Measurements from ENCODE around the gene BCL2A1. TPM values are rescaled to one million over a fixed set of nuclear protein-coding genes. Genes with fewer than 3 reads are reported as not detected.
"Not testable (repeated sequence)": the region's sequence is repeated elsewhere in the genome, so short reads cannot be mapped to it uniquely, and the experiment has no call there.

BCL2A1 gene
- total RNA-seq, 4 donors from 2014 or later: 3.8 to 21.5 TPM; not detected in 2

DNA sequence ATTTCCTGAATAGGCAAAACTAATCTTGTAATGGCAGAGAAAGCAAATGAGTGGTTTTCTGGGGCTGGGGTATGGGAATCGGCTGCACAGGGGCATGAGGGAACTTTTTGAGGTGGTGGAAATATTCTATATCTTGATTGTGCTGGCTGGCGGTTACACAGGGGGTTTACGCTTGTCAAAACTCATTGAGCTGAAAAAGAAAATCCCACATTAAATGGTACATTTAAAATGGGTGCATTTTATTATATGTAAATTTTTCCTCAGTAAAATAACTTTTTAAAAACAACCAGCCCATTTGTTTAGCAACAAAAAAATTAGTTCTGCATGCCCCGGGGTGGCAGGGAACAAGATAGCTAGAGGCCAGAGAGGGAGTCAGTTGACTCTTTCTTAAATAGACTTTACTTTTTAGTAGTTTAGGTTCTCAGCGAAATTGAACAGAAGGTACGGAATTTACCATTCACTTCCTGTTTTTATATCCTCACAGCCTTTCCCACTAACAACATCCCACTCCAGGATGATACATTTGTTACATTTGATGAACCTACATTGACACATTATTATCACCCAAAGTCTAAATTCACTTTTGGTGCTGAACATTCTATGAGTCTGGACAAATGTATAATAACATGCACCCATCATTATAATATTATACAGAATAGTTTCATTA, 41.2 kb upstream of the BCL2A1 start:
- TF ChIP-seq, protein P1, sequence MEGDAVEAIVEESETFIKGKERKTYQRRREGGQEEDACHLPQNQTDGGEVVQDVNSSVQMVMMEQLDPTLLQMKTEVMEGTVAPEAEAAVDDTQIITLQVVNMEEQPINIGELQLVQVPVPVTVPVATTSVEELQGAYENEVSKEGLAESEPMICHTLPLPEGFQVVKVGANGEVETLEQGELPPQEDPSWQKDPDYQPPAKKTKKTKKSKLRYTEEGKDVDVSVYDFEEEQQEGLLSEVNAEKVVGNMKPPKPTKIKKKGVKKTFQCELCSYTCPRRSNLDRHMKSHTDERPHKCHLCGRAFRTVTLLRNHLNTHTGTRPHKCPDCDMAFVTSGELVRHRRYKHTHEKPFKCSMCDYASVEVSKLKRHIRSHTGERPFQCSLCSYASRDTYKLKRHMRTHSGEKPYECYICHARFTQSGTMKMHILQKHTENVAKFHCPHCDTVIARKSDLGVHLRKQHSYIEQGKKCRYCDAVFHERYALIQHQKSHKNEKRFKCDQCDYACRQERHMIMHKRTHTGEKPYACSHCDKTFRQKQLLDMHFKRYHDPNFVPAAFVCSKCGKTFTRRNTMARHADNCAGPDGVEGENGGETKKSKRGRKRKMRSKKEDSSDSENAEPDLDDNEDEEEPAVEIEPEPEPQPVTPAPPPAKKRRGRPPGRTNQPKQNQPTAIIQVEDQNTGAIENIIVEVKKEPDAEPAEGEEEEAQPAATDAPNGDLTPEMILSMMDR (IDR thresholded peaks at IDR 0.05): no peak
- no peak for TF ChIP-seq POLR2A (IDR thresholded peaks at IDR 0.05)
- no peaks in the 10 kb centered on the region for H3K36me3 ChIP-seq
- peaks cover 0 to 10% (median 0%) of the 10 kb centered on the region in 4 donors for H3K4me1 ChIP-seq
- H3K4me3 ChIP-seq: no peak overlapping the region
- H3K9me3 ChIP-seq: no peaks in the 10 kb centered on the region
- no peaks in the 10 kb centered on the region for H3K27me3 ChIP-seq
- H3K27ac ChIP-seq: no peak overlapping the region
- DNase-seq: peak in 1 of 3 donors; percentile 18

DNA sequence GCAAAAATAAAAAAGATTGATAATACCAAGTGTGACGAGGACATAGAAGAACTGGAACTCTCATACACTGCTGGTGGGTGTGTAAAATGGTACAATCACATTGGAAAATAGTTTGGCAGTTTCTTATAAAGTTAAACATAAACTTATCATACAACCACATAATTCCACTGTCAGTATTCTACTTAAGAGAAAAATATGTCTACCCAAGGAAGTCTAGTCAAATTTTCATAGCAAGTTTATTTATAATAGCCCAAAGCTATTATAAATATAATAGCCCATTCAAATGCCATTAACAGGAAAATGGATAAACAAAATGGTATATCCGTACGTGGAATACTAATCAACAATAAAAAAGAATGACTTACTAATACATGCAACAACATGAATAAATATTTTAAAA, 40.6 kb upstream of the BCL2A1 start:
- H3K9me3 ChIP-seq: no peaks in the 10 kb centered on the region
- no peak for TF ChIP-seq POLR2A (IDR thresholded peaks at IDR 0.05)
- TF ChIP-seq, protein P1 (IDR thresholded peaks at IDR 0.05): no peak

DNA sequence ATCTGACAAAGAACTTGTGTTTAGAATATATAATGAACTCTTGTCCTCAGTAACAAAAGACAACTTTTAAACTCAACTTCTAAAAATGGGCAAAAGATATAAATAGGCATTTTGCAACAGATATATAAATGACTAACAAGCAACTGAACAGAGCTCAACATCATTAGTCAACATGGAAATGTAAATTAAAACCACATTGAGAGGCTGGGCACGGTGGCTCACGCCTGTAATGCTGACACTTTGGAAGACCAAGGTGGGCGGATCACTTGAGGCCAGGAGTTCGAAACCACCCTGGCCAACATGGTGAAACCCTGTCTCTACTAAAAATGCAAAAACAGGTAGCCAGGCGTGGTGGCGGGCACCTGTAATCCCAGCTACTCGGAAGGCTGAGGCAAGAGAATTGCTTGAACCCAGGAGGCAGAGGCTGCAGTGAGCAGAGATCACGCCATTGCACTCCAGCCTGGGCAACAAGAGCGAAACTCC, 40.1 kb upstream of the BCL2A1 start:
- peaks cover 0 to 10% (median 0%) of the 10 kb centered on the region in 4 donors for H3K4me1 ChIP-seq
- DNase-seq: peak in 1 of 3 donors; percentile 39
- H3K4me3 ChIP-seq: not testable (repeated sequence)

More for the DNA sequence above, 40.6 kb upstream of the BCL2A1 start:
- no peak overlapping the region for H3K4me3 ChIP-seq
- no peak overlapping the region for H3K27ac ChIP-seq
- DNase-seq: no peak
- H3K4me1 ChIP-seq: peaks cover 0 to 10% (median 0%) of the 10 kb centered on the region in 4 donors
- no peaks in the 10 kb centered on the region for H3K27me3 ChIP-seq
- no peaks in the 10 kb centered on the region for H3K36me3 ChIP-seq

DNA sequence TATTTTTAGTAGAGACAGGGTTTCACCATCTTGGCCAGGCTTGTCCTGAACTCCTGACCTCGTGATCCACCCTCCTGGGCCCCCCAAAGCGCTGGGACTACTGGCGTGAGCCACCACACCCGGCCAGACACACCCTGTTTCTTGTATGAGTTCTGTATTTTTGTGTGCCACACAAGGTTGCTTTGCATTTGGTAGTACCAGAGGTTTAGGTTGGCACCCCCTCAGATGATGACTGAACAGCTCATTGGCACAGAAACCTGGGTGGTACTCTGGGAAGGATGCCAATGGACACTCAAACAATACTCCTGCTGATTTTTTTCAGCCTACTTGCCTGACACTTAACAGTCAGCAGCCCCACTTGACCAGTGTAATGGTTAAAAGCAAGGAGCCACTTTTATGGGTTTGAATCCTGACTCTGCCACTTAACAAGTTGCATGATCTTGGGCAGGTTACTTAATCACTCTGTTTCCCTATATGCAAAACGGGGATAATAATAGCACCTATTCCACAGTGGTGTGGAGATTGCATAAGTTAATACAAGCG, 39.2 kb upstream of the BCL2A1 start:
- H3K36me3 ChIP-seq: no peaks in the 10 kb centered on the region
- no peak for TF ChIP-seq POLR2A (IDR thresholded peaks at IDR 0.05)
- TF ChIP-seq, protein P1 (IDR thresholded peaks at IDR 0.05): no peak
- H3K4me1 ChIP-seq: peaks cover 0 to 10% (median 0%) of the 10 kb centered on the region in 4 donors
- H3K4me3 ChIP-seq: no peak overlapping the region
- DNase-seq: peak in 1 of 3 donors; percentile 53
- H3K27ac ChIP-seq: peak overlapping the region in 1 of 4 donors; percentile 28
- no peaks in the 10 kb centered on the region for H3K27me3 ChIP-seq
- no peaks in the 10 kb centered on the region for H3K9me3 ChIP-seq

More for the DNA sequence above, 40.1 kb upstream of the BCL2A1 start:
- not testable (repeated sequence) for H3K36me3 ChIP-seq, H3K9me3 ChIP-seq, H3K27ac ChIP-seq, H3K27me3 ChIP-seq

DNA sequence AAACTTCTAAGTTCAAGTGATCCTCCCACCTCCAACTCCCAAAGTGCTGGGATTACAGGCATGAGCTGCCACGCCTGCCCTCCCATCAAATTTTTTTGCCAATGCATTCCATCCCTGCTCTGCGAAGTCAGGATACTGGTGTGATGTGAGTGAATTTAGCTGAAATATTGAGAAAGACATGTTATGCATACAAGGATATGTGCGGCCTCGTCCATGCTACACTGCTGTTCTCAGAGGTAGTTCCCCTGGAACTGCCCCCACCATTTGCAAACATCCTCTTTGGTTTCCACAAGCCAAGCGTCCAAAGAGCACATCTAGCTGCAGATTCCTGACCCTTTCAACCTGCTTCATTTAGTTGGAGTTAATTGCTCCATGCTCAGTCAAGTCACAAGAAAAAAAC, 36.5 kb upstream of the BCL2A1 start:
- peak in 1 of 3 donors; percentile 13 for DNase-seq
- Histone ChIP-seq H3K27ac (no peak overlapping the region), H3K4me3 (no peak overlapping the region), H3K36me3 (no peaks in the 10 kb centered on the region), H3K27me3 (no peaks in the 10 kb centered on the region), H3K9me3 (no peaks in the 10 kb centered on the region), H3K4me1 (peaks cover 0 to 10% (median 0%) of the 10 kb centered on the region in 4 donors)
- TF ChIP-seq, protein P1 (IDR thresholded peaks at IDR 0.05): no peak
- no peak for TF ChIP-seq POLR2A (IDR thresholded peaks at IDR 0.05)

DNA sequence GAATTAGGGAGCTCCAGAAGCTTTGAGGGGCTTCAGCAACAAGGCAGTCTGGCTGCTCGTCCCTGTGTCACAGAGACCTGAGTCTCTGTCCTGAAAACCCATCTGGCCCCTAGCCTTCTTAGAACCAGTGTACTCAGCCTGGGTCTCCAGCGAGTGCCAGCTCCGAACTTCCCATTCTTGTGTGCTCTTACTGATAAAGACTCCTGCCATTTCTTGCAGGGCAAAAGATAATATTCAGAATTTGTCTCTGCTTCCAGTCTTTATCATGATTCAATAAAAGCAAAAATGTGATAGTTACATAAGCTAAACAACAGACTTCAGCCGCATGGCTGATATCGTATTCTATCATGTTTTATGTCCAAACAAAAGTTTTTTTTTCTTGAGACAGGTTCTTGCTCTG, 36.0 kb upstream of the BCL2A1 start:
- Histone ChIP-seq H3K4me3 (no peak overlapping the region), H3K36me3 (no peaks in the 10 kb centered on the region), H3K9me3 (no peaks in the 10 kb centered on the region), H3K27ac (no peak overlapping the region), H3K4me1 (peaks cover 0 to 10% (median 0%) of the 10 kb centered on the region in 4 donors), H3K27me3 (no peaks in the 10 kb centered on the region)
- peak in 1 of 3 donors; percentile 25 for DNase-seq
- TF ChIP-seq, protein P1 (IDR thresholded peaks at IDR 0.05): no peak
- TF ChIP-seq POLR2A (IDR thresholded peaks at IDR 0.05): no peak
